22Rv1 (cell line): ENCODE measurements around the gene USP12.

Source experiments
- ZFX ChIP-seq: fragments of 450-650 bp; IDR thresholded peaks from 2 replicates; pipeline ENCODE4 v1.6.1; 2017; ENCODE audit warnings: antibody characterized with exemption, borderline replicate concordance
- TF ChIP-seq, protein P1 (sequence below): fragments of 450-650 bp; IDR thresholded peaks from 2 replicates; pipeline ENCODE4 v1.5.1; 2017; ENCODE audit warnings: mild to moderate bottlenecking

DNA sequence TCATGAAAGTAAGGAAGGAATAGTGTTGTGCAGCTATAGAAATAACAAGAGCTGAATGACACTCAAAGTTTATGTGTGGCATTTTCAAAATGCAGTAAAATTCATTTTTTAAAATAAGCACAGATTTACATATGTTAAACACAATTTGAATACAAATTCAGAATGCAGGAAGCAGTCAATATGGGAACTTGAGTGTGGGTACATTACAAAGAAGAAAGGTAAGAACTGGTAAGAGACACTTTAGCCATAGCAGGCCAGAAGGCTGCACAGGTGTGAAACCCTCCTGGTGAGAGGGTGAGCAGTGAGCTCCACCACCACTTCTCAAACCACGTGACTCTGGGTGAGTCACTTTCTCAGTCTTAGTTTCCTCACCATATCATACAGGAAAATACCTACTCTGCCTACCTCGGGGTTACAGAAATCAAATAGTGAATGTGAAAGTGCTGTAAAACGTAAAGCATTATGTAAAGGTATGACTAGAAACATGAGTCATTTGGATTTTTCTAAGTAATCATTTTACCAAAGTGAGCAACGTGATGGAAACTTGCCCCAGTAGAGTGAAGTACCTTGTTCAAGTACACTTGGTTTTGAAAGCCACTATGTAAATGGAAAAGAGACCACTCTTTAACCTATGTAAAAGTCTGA is 40.5 kb downstream of the USP12 start:
- TF ChIP-seq, protein P1, sequence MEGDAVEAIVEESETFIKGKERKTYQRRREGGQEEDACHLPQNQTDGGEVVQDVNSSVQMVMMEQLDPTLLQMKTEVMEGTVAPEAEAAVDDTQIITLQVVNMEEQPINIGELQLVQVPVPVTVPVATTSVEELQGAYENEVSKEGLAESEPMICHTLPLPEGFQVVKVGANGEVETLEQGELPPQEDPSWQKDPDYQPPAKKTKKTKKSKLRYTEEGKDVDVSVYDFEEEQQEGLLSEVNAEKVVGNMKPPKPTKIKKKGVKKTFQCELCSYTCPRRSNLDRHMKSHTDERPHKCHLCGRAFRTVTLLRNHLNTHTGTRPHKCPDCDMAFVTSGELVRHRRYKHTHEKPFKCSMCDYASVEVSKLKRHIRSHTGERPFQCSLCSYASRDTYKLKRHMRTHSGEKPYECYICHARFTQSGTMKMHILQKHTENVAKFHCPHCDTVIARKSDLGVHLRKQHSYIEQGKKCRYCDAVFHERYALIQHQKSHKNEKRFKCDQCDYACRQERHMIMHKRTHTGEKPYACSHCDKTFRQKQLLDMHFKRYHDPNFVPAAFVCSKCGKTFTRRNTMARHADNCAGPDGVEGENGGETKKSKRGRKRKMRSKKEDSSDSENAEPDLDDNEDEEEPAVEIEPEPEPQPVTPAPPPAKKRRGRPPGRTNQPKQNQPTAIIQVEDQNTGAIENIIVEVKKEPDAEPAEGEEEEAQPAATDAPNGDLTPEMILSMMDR: no peak
- TF ChIP-seq ZFX: no peak
